Renal cortex interstitium (tissue), 11 donors: ENCODE results near the gene SMYD3. TPM values are rescaled to one million over a fixed set of nuclear protein-coding genes. Genes with fewer than 3 reads are reported as not detected.
"Not testable (repeated sequence)": the region's sequence is repeated elsewhere in the genome, so short reads cannot be mapped to it uniquely, and the experiment has no call there.

Source experiments
- DNase-seq, 11 donors: peaks; one replicate each; pipeline ENCODE4 v3.0.0-alpha.2; 2013; ENCODE audit warnings: low read depth in 9 of 11, low spot score in 4 of 11; ENCODE audit errors: extremely low read depth in 1 of 11
- polyA plus RNA-seq, 3 donors: library from polyadenylated mRNA; unstranded; fragments of 120-200 nt; gene quantifications; one replicate each; pipeline ENCODE4 v1.2.1, GENCODE V29; 2013; ENCODE audit not compliant: insufficient read length in 3 of 3

SMYD3 gene
- polyA plus RNA-seq, 3 donors: 25.0 to 28.7 (median 28.5) TPM

- DNase-seq: no peak
Observed at GRCh38 chr1:246338098-246338497, 169.0 kb downstream of the SMYD3 start.

- no peak for DNase-seq
Observed at GRCh38 chr1:246335151-246335550, 171.9 kb downstream of the SMYD3 start.

- no peak for DNase-seq
Observed at GRCh38 chr1:246333855-246334254, 173.2 kb downstream of the SMYD3 start.

GRCh38 chr1:246332078-246332477 is 175.0 kb downstream of the SMYD3 start:
- no peak for DNase-seq

- no peak for DNase-seq
Observed at GRCh38 chr1:246329900-246330299, 177.2 kb downstream of the SMYD3 start.

- DNase-seq: not testable (repeated sequence)
Observed at GRCh38 chr1:246329292-246329691, 177.8 kb downstream of the SMYD3 start.

- no peak for DNase-seq
Observed at GRCh38 chr1:246324711-246325110, 182.4 kb downstream of the SMYD3 start.

- DNase-seq: not testable (repeated sequence)
Observed at GRCh38 chr1:246324033-246324432, 183.0 kb downstream of the SMYD3 start.

- no peak for DNase-seq
Observed at GRCh38 chr1:246320286-246320685, 186.8 kb downstream of the SMYD3 start.

- no peak for DNase-seq
Observed at GRCh38 chr1:246319083-246319714, 187.9 kb downstream of the SMYD3 start.

GRCh38 chr1:246318622-246319021 is 188.5 kb downstream of the SMYD3 start:
- DNase-seq: no peak

GRCh38 chr1:246318036-246318359 is 189.1 kb downstream of the SMYD3 start:
- DNase-seq: no peak

- no peak for DNase-seq
Observed at GRCh38 chr1:246317332-246318035, 189.6 kb downstream of the SMYD3 start.

GRCh38 chr1:246311461-246311860 is 195.6 kb downstream of the SMYD3 start:
- DNase-seq: no peak

GRCh38 chr1:246309247-246309884 is 197.7 kb downstream of the SMYD3 start:
- DNase-seq: no peak

- no peak for DNase-seq
Observed at GRCh38 chr1:246308533-246309075, 198.5 kb downstream of the SMYD3 start.

- DNase-seq: no peak
Observed at GRCh38 chr1:246306415-246307037, 200.6 kb downstream of the SMYD3 start.

- no peak for DNase-seq
Observed at GRCh38 chr1:246304484-246305259, 202.4 kb downstream of the SMYD3 start.

- DNase-seq: no peak
Observed at GRCh38 chr1:246302711-246303317, 204.3 kb downstream of the SMYD3 start.
